Endodermal cell (in vitro differentiated cells): ENCODE results near the gene TMIGD1. TPM values are rescaled to one million over a fixed set of nuclear protein-coding genes. Genes with fewer than 3 reads are reported as not detected.

Source experiments
- DNase-seq: peaks from one replicate; pipeline ENCODE4 v3.0.0-alpha.2; 2017
- H3K27ac ChIP-seq: 2 replicates; pipeline ENCODE4 v1.5.1; 2013; ENCODE audit warnings: mild to moderate bottlenecking, low read depth, low read length, moderate library complexity
- H3K27me3 ChIP-seq: 2 replicates; pipeline ENCODE4 v1.6.1; 2013; ENCODE audit warnings: mild to moderate bottlenecking, low read length, moderate library complexity; ENCODE audit not compliant: insufficient read depth, control insufficient read depth, poor library complexity, severe bottlenecking
- H3K36me3 ChIP-seq: 2 replicates; pipeline ENCODE4 v1.7.0; 2013; ENCODE audit warnings: mild to moderate bottlenecking, low read length, moderate library complexity; ENCODE audit not compliant: control insufficient read depth, insufficient read depth
- H3K4me1 ChIP-seq: one replicate; pipeline ENCODE4 v1.7.0; 2013; ENCODE audit warnings: low read length; ENCODE audit not compliant: control insufficient read depth, insufficient read depth
- H3K4me3 ChIP-seq: 2 replicates; pipeline ENCODE4 v1.5.1; 2013; ENCODE audit warnings: mild to moderate bottlenecking, low read length, moderate library complexity
- H3K9ac ChIP-seq: 2 replicates; pipeline ENCODE4 v1.6.1; 2013; ENCODE audit warnings: mild to moderate bottlenecking, low read length, moderate library complexity; ENCODE audit not compliant: poor library complexity, severe bottlenecking; ENCODE audit errors: extremely low read depth
- H3K9me3 ChIP-seq: 2 replicates; pipeline ENCODE4 v1.6.1; 2013; ENCODE audit warnings: mild to moderate bottlenecking, low read length, moderate library complexity; ENCODE audit not compliant: control insufficient read depth
- H3K27ac Mint-ChIP-seq: 2 replicates; pipeline ENCODE4 v1.8.0; 2020; ENCODE audit warnings: mixed read lengths
- H3K27me3 Mint-ChIP-seq: 2 replicates; pipeline ENCODE4 v1.8.0; 2021; ENCODE audit warnings: mild to moderate bottlenecking, mixed read lengths; ENCODE audit not compliant: insufficient read depth
- H3K36me3 Mint-ChIP-seq: 2 replicates; pipeline ENCODE4 v1.8.0; 2020; ENCODE audit warnings: low read depth, mixed read lengths
- H3K4me1 Mint-ChIP-seq: 2 replicates; pipeline ENCODE4 v1.8.0; 2020; ENCODE audit warnings: mixed read lengths
- H3K4me3 Mint-ChIP-seq: 2 replicates; pipeline ENCODE4 v1.8.0; 2020; ENCODE audit warnings: mild to moderate bottlenecking, moderate library complexity, mixed read lengths
- H3K9me3 Mint-ChIP-seq: 2 replicates; pipeline ENCODE4 v1.8.0; 2020; ENCODE audit warnings: mild to moderate bottlenecking, mixed read lengths
- WGBS, 2 experiments: methylation state at CpG; one replicate each; pipeline versions ENCODE4 v1.1.5 to v1.1.7; 2013; ENCODE audit warnings: missing lambda C conversion rate in 2 of 2, mixed read lengths in 1 of 2; ENCODE audit not compliant: insufficient coverage in 1 of 2, insufficient read length in 1 of 2; 5-methylcytosine and 5-hydroxymethylcytosine counted together
- total RNA-seq, 2 donors: library from RNA; stranded (reverse); fragmentation: NEBNext Ultra II Directional in 1 of 2; extraction: Animal tissue kit (Norgen Biotek cat#: 25700) in 1 of 2; gene quantifications; 2 replicates in 1 of 2; 3 replicates in 1 of 2; pipeline ENCODE4 v1.2.1, GENCODE V29; 2021
- TF ChIP-seq, protein P1 (sequence below): fragments of 200-600 bp; sonication (generic); conservative IDR thresholded peaks from 2 replicates; pipeline ENCODE4 v1.5.0; 2021; ENCODE audit warnings: antibody characterized with exemption, mild to moderate bottlenecking

TMIGD1 gene
- total RNA-seq, 2 donors from 2014 or later: not detected

DNA sequence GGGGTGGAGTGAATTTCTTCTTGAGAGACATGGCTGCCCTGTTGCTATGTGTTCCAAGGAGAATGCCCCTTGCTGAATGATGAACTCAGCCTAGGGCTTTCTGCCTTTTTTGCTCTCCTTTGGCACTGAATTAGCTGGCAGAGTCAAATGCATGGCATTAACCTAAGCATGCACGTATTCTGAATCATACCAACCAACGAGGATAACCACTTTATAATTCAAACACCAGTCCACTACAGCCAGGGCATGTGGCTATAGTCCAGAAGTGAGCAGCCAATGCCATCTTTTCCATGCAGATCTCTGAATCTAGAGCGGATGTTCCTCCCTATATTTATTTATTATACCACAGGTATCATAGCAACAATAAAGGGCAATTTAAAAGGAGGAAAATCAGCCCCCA is 15.7 kb downstream of the TMIGD1 start:
- no peaks in the 10 kb centered on the region for H3K4me1 Mint-ChIP-seq
- Histone ChIP-seq H3K27ac (no peak overlapping the region), H3K9me3 (no peaks in the 10 kb centered on the region), H3K4me3 (no peak overlapping the region), H3K36me3 (no peaks in the 10 kb centered on the region), H3K9ac (no peak overlapping the region), H3K27me3 (no peaks in the 10 kb centered on the region), H3K4me1 (no peaks in the 10 kb centered on the region)
- no peaks in the 10 kb centered on the region for H3K27me3 Mint-ChIP-seq
- H3K27ac Mint-ChIP-seq: no peak overlapping the region
- TF ChIP-seq, protein P1, sequence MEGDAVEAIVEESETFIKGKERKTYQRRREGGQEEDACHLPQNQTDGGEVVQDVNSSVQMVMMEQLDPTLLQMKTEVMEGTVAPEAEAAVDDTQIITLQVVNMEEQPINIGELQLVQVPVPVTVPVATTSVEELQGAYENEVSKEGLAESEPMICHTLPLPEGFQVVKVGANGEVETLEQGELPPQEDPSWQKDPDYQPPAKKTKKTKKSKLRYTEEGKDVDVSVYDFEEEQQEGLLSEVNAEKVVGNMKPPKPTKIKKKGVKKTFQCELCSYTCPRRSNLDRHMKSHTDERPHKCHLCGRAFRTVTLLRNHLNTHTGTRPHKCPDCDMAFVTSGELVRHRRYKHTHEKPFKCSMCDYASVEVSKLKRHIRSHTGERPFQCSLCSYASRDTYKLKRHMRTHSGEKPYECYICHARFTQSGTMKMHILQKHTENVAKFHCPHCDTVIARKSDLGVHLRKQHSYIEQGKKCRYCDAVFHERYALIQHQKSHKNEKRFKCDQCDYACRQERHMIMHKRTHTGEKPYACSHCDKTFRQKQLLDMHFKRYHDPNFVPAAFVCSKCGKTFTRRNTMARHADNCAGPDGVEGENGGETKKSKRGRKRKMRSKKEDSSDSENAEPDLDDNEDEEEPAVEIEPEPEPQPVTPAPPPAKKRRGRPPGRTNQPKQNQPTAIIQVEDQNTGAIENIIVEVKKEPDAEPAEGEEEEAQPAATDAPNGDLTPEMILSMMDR: no peak
- no peak for DNase-seq
- H3K9me3 Mint-ChIP-seq: no peaks in the 10 kb centered on the region
- H3K4me3 Mint-ChIP-seq: no peak overlapping the region
- no peaks in the 10 kb centered on the region for H3K36me3 Mint-ChIP-seq
- WGBS, 2 experiments: 87 to 100% methylated on average over 2 to 3 of the region's 3 CpGs

DNA sequence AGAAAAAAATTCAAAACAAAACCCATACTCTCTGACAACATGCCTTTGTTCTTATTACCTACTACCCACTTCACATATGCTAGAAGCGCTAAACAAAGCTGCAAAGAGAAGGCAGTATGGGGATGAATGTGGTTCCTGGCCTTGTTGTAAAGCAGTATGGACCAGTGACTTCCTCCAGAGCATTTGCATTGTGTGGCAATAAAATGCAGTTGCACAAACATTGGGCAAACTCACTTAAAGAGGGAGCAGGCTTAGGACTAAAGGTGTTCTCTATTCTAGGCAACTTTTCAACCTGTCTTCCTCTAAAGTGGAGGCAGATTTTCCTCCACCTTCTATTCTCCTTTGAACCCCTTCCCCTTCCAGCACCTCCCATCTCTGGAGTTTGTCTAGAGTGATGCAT is 17.1 kb downstream of the TMIGD1 start:
- Mint-ChIP-seq H3K36me3 (no peaks in the 10 kb centered on the region), H3K4me1 (peaks cover 3% of the 10 kb centered on the region), H3K27ac (no peak overlapping the region), H3K4me3 (no peak overlapping the region), H3K27me3 (no peaks in the 10 kb centered on the region), H3K9me3 (no peaks in the 10 kb centered on the region)
- no peaks in the 10 kb centered on the region for H3K4me1 ChIP-seq
- H3K36me3 ChIP-seq: no peaks in the 10 kb centered on the region
- H3K27me3 ChIP-seq: no peaks in the 10 kb centered on the region
- TF ChIP-seq, protein P1: no peak
- H3K9me3 ChIP-seq: no peaks in the 10 kb centered on the region
- no peak overlapping the region for H3K27ac ChIP-seq
- WGBS, 2 experiments: 79% methylated on average over 1 of the region's 1 CpG; no CpG with 5 or more reads in 1 of the 2 experiments
- no peak overlapping the region for H3K9ac ChIP-seq
- no peak for DNase-seq
- no peak overlapping the region for H3K4me3 ChIP-seq

- Mint-ChIP-seq H3K9me3 (no peaks in the 10 kb centered on the region), H3K36me3 (no peaks in the 10 kb centered on the region), H3K27me3 (no peaks in the 10 kb centered on the region), H3K4me3 (no peak overlapping the region), H3K4me1 (peaks cover 3% of the 10 kb centered on the region), H3K27ac (no peak overlapping the region)
- 84% methylated on average over 2 of the region's 2 CpGs; no CpG with 5 or more reads in 1 of the 2 experiments for WGBS, 2 experiments
- TF ChIP-seq, protein P1: no peak
- Histone ChIP-seq H3K4me1 (no peaks in the 10 kb centered on the region), H3K9me3 (no peaks in the 10 kb centered on the region), H3K4me3 (no peak overlapping the region), H3K9ac (no peak overlapping the region), H3K27ac (no peak overlapping the region), H3K36me3 (no peaks in the 10 kb centered on the region), H3K27me3 (no peaks in the 10 kb centered on the region)
- no peak for DNase-seq
Observed at GRCh38 chr17:30315106-30315505, 18.8 kb downstream of the TMIGD1 start.
